ENCODE data around the gene PPFIA1. TPM values are rescaled to one million over a fixed set of nuclear protein-coding genes. Genes with fewer than 3 reads are reported as not detected.

Gene PPFIA1
- total RNA-seq, 1 donor from 2014 or later = 29.3 TPM

- Histone ChIP-seq H3K9me3 (no peaks in the 10 kb centered on the region), H3K4me3 (no peak overlapping the region), H3K27ac (no peak overlapping the region), H3K36me3 (no peaks in the 10 kb centered on the region), H3K27me3 (no peaks in the 10 kb centered on the region), H3K4me1 (peaks cover 2 to 11% of the 10 kb centered on the region in 2 donors)
- TF ChIP-seq CTCF (IDR thresholded peaks at IDR 0.05) = no peak
- intact Hi-C loops (cut with DNase I) = no loop called here
- no peak for DNase-seq (ENCODE audit: low spot score in 2 of 2)
These were observed 36.5 kb upstream of the PPFIA1 start for GRCh38 chr11:70233962-70234361.

- intact Hi-C loops (cut with DNase I) = no loop called here
- DNase-seq (ENCODE audit: low spot score in 2 of 2) = no peak
- TF ChIP-seq CTCF (IDR thresholded peaks at IDR 0.05) = no peak
These were observed 30.2 kb upstream of the PPFIA1 start for GRCh38 chr11:70240337-70240736.

DNA sequence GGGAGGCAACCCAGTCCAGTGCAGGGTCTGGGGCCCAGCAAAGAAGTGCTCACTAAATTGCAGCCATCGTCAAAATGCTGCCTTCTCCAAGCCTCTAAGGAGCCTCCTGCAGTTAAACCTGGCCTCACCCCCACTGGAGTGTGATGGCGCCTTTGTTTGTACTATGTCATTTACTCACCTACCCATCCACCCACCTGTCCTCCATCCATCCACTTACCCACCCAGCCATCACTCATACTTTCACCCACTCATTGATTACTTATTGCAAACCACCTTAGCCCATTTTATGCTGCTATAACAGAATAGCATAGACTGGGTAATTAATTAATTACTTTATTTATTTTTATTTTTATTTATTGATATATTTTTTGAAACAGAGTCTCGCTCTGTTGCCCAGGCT is 28.8 kb upstream of the PPFIA1 start:
- intact Hi-C loops (cut with DNase I) = no loop called here
- TF ChIP-seq CTCF (IDR thresholded peaks at IDR 0.05) = no peak
- no peak for DNase-seq (ENCODE audit: low spot score in 2 of 2)

More at GRCh38 chr11:70240337-70240736, 30.2 kb upstream of the PPFIA1 start:
- H3K27me3 ChIP-seq = no peaks in the 10 kb centered on the region
- no peaks in the 10 kb centered on the region for H3K4me1 ChIP-seq
- H3K4me3 ChIP-seq = no peak overlapping the region
- H3K27ac ChIP-seq = no peak overlapping the region
- no peaks in the 10 kb centered on the region for H3K36me3 ChIP-seq
- no peaks in the 10 kb centered on the region for H3K9me3 ChIP-seq

DNA sequence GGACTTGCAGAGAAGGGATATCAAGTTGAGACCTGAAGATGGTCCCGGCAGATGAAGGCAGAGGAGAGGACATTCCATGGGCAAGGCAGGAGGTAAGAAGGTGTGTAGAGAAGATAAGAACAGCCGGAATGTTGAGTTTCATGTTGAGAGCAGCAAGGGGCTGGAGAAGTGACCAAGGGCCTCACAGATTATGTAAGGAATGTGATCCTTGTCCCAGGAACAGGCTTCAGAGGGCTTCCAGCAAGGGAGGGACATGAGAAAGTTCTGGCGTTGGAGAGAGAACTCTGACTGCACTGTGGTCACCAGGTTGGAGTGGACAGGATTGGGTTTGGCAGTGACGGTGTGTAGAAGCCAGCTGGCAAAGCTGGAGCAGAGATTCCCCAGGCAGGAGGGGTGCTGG is 27.6 kb upstream of the PPFIA1 start:
- H3K9me3 ChIP-seq = no peaks in the 10 kb centered on the region
- no peak overlapping the region for H3K4me3 ChIP-seq
- H3K27ac ChIP-seq = no peak overlapping the region
- no peaks in the 10 kb centered on the region for H3K27me3 ChIP-seq
- TF ChIP-seq CTCF (IDR thresholded peaks at IDR 0.05) = no peak
- no peaks in the 10 kb centered on the region for H3K4me1 ChIP-seq
- intact Hi-C loops (cut with DNase I) = no loop called here
- no peak for DNase-seq (ENCODE audit: low spot score in 2 of 2)
- no peaks in the 10 kb centered on the region for H3K36me3 ChIP-seq

More for the DNA sequence above, 28.8 kb upstream of the PPFIA1 start:
- Histone ChIP-seq H3K27me3 (no peaks in the 10 kb centered on the region), H3K27ac (no peak overlapping the region), H3K4me1 (no peaks in the 10 kb centered on the region), H3K36me3 (no peaks in the 10 kb centered on the region), H3K4me3 (no peak overlapping the region), H3K9me3 (no peaks in the 10 kb centered on the region)

GRCh38 chr11:70243912-70244652 is 26.4 kb upstream of the PPFIA1 start:
- Histone ChIP-seq H3K27ac (no peak overlapping the region), H3K9me3 (no peaks in the 10 kb centered on the region), H3K4me3 (no peak overlapping the region), H3K27me3 (no peaks in the 10 kb centered on the region), H3K36me3 (no peaks in the 10 kb centered on the region), H3K4me1 (no peaks in the 10 kb centered on the region)
- intact Hi-C loops (cut with DNase I) = no loop called here
- DNase-seq (ENCODE audit: low spot score in 2 of 2) = no peak
- TF ChIP-seq CTCF (IDR thresholded peaks at IDR 0.05) = no peak
